HEK293 (cell line): Measurements from ENCODE around the gene PDE4A.
A peak's percentile ranks its signal among the peaks of the same experiment; 100 is the strongest.

Experiments
- ATF2 ChIP-seq: fragments of 450-650 bp; formaldehyde crosslinking; IDR thresholded peaks from 2 replicates; pipeline ENCODE4 v1.5.1; 2016; ENCODE audit warnings: missing biosample characterization, missing genetic modification characterization, low read depth
- CTCF ChIP-seq: fragments of 450-650 bp; formaldehyde crosslinking; IDR thresholded peaks from 2 replicates; pipeline ENCODE4 v1.5.1; 2016; ENCODE audit warnings: missing biosample characterization, missing genetic modification characterization
- FEZF1 ChIP-seq: fragments of 450-650 bp; formaldehyde crosslinking; IDR thresholded peaks from 2 replicates; pipeline ENCODE4 v1.5.1; 2016; ENCODE audit warnings: missing biosample characterization, missing genetic modification characterization
- GLIS1 ChIP-seq: fragments of 450-650 bp; formaldehyde crosslinking; IDR thresholded peaks from 2 replicates; pipeline ENCODE4 v1.5.1; 2016; ENCODE audit warnings: missing biosample characterization, missing genetic modification characterization
- HOXD13 ChIP-seq: sonication (generic); formaldehyde crosslinking; IDR thresholded peaks from 2 replicates; pipeline ENCODE4 v1.8.0; 2022; ENCODE audit warnings: missing genetic modification reagents, borderline replicate concordance
- MYNN ChIP-seq: fragments of 450-650 bp; formaldehyde crosslinking; IDR thresholded peaks from 2 replicates; pipeline ENCODE4 v1.5.1; 2016; ENCODE audit warnings: missing biosample characterization, missing genetic modification characterization, borderline replicate concordance
- ZBTB11 ChIP-seq: fragments of 450-650 bp; formaldehyde crosslinking; conservative IDR thresholded peaks from 2 replicates; pipeline ENCODE4 v1.5.1; 2016; ENCODE audit warnings: low read depth, missing biosample characterization, missing genetic modification characterization
- ZBTB21 ChIP-seq: fragments of 450-650 bp; formaldehyde crosslinking; IDR thresholded peaks from 2 replicates; pipeline ENCODE4 v1.5.1; 2017; ENCODE audit warnings: missing biosample characterization, missing genetic modification characterization
- ZBTB26 ChIP-seq: fragments of 450-650 bp; formaldehyde crosslinking; optimal IDR thresholded peaks from 2 replicates; pipeline ENCODE3; 2016; ENCODE audit warnings: missing biosample characterization, mild to moderate bottlenecking, missing genetic modification characterization
- ZBTB48 ChIP-seq: fragments of 450-650 bp; formaldehyde crosslinking; IDR thresholded peaks from 2 replicates; pipeline ENCODE4 v1.5.1; 2016; ENCODE audit warnings: missing biosample characterization, missing genetic modification characterization
- ZBTB49 ChIP-seq: fragments of 450-650 bp; formaldehyde crosslinking; IDR thresholded peaks from 2 replicates; pipeline ENCODE4 v1.5.1; 2016; ENCODE audit warnings: missing biosample characterization, missing genetic modification characterization, low read depth
- ZIC2 ChIP-seq: fragments of 450-650 bp; formaldehyde crosslinking; IDR thresholded peaks from 2 replicates; pipeline ENCODE4 v1.5.1; 2016; ENCODE audit warnings: missing biosample characterization, missing genetic modification characterization
- ZNF169 ChIP-seq: fragments of 450-650 bp; formaldehyde crosslinking; IDR thresholded peaks from 2 replicates; pipeline ENCODE4 v1.5.1; 2016; ENCODE audit warnings: missing biosample characterization, missing genetic modification characterization
- ZNF184 ChIP-seq: fragments of 450-650 bp; IDR thresholded peaks from 2 replicates; pipeline ENCODE4 v1.5.1; 2018; ENCODE audit warnings: missing biosample characterization, mild to moderate bottlenecking, missing genetic modification characterization
- ZNF223 ChIP-seq: fragments of 450-650 bp; formaldehyde crosslinking; IDR thresholded peaks from 2 replicates; pipeline ENCODE4 v1.5.1; 2016; ENCODE audit warnings: missing biosample characterization, missing genetic modification characterization
- ZNF324 ChIP-seq: fragments of 450-650 bp; formaldehyde crosslinking; IDR thresholded peaks from 2 replicates; pipeline ENCODE4 v1.5.1; 2016; ENCODE audit warnings: missing biosample characterization, missing genetic modification characterization
- ZNF391 ChIP-seq: fragments of 450-650 bp; formaldehyde crosslinking; IDR thresholded peaks from 2 replicates; pipeline ENCODE4 v1.5.1; 2016; ENCODE audit warnings: low read depth, missing biosample characterization, missing genetic modification characterization, borderline replicate concordance
- ZNF394 ChIP-seq: fragments of 450-650 bp; formaldehyde crosslinking; IDR thresholded peaks from 2 replicates; pipeline ENCODE4 v1.5.1; 2016; ENCODE audit warnings: missing biosample characterization, missing genetic modification characterization, mild to moderate bottlenecking, moderate library complexity, borderline replicate concordance
- ZNF423 ChIP-seq: fragments of 450-650 bp; formaldehyde crosslinking; IDR thresholded peaks from 2 replicates; pipeline ENCODE4 v1.5.1; 2016; ENCODE audit warnings: missing biosample characterization, missing genetic modification characterization
- ZNF510 ChIP-seq: fragments of 450-650 bp; formaldehyde crosslinking; IDR thresholded peaks from 2 replicates; pipeline ENCODE4 v1.5.1; 2018; ENCODE audit warnings: mild to moderate bottlenecking, missing genetic modification characterization, missing biosample characterization; ENCODE audit not compliant: insufficient replicate concordance
- ZNF571 ChIP-seq: fragments of 450-650 bp; formaldehyde crosslinking; IDR thresholded peaks from 2 replicates; pipeline ENCODE4 v1.5.0; 2017; ENCODE audit warnings: missing biosample characterization, missing genetic modification characterization
- ZNF660 ChIP-seq: fragments of 450-650 bp; IDR thresholded peaks from 2 replicates; pipeline ENCODE4 v1.5.1; 2018; ENCODE audit warnings: missing biosample characterization, mild to moderate bottlenecking, missing genetic modification characterization
- ZNF664 ChIP-seq: fragments of 450-650 bp; formaldehyde crosslinking; IDR thresholded peaks from 2 replicates; pipeline ENCODE4 v1.5.1; 2016; ENCODE audit warnings: missing biosample characterization, missing genetic modification characterization
- ZNF704 ChIP-seq: fragments of 450-650 bp; formaldehyde crosslinking; IDR thresholded peaks from 2 replicates; pipeline ENCODE4 v1.5.1; 2016; ENCODE audit warnings: missing biosample characterization, missing genetic modification characterization
- ZNF747 ChIP-seq: fragments of 450-650 bp; formaldehyde crosslinking; IDR thresholded peaks from 2 replicates; pipeline ENCODE4 v1.5.1; 2016; ENCODE audit warnings: missing biosample characterization, missing genetic modification characterization

PDE4A gene

GRCh38 chr19:10503002-10503789, 82.9 kb downstream of the PDE4A start, which contains the start of gene KEAP1 (continued):
- TF ChIP-seq ZNF169 (tag by site-specific recombination) (no peak), ZNF184 (no peak), ZNF423 (0 out of 2 replicates have a peak, but pooled peaks have one; percentile 10), FEZF1 (tag by site-specific recombination) (no peak), ZNF394 (tag by site-specific recombination) (no peak), CTCF (no peak), ZNF324 (tag by site-specific recombination) (0 out of 2 replicates have a peak, but pooled peaks have one; percentile 19), GLIS1 (tag by site-specific recombination) (peak; percentile 90), ATF2 (no peak), ZIC2 (tag by site-specific recombination) (peak; percentile 65), ZBTB49 (no peak), ZBTB11 (tag by site-specific recombination) (no peak; the same call in 1 of the 2 replicates), MYNN (tag by site-specific recombination) (no peak), ZBTB21 (tag by site-specific recombination) (no peak), ZNF571 (tag by site-specific recombination) (no peak), ZNF660 (no peak), ZNF223 (no peak), ZBTB48 (no peak), ZBTB26 (peak; percentile 77), ZNF664 (tag by site-specific recombination) (no peak), ZNF704 (tag by site-specific recombination) (no peak), ZNF391 (tag by site-specific recombination) (no peak), ZNF510 (no peak), HOXD13 (CRISPR knock-in tag) (no peak), ZNF747 (tag by site-specific recombination) (no peak)
